Measurements from ENCODE around the gene C11orf68.
A peak's percentile ranks its signal among the peaks of the same experiment; 100 is the strongest.

The C11orf68 gene

GRCh38 chr11:65891219-65892136 is 27.4 kb downstream of the C11orf68 start:
- DNase-seq (ENCODE audit: low read depth in 2 of 2), result no peak

GRCh38 chr11:65890324-65891218 is 28.3 kb downstream of the C11orf68 start, which contains the start of gene CCDC85B:
Gene CCDC85B, plus strand, starts transcription at chr11:65890673. Its CDS starts 111 bp downstream, at chr11:65890784.
- DNase-seq (ENCODE audit: low read depth in 2 of 2), result peak; percentile 97 to 98

GRCh38 chr11:65888163-65888814 is 30.6 kb downstream of the C11orf68 start, which contains the start of gene FIBP:
Gene FIBP, minus strand, starts transcription at chr11:65888471. Its CDS starts 53 bp downstream, at chr11:65888418.
- peak; percentile 90 to 92 for DNase-seq (ENCODE audit: low read depth in 2 of 2)

- DNase-seq (ENCODE audit: low read depth in 2 of 2), result no peak
These were observed 31.1 kb downstream of the C11orf68 start for GRCh38 chr11:65887723-65888162.

GRCh38 chr11:65886826-65887722 is 31.8 kb downstream of the C11orf68 start:
- no peak for DNase-seq (ENCODE audit: low read depth in 2 of 2)

GRCh38 chr11:65885808-65886536 is 32.9 kb downstream of the C11orf68 start:
- DNase-seq (ENCODE audit: low read depth in 2 of 2), result no peak

- DNase-seq (ENCODE audit: low read depth in 2 of 2), result no peak
These were observed 33.6 kb downstream of the C11orf68 start for GRCh38 chr11:65885231-65885630.

- peak in 1 of 2 donors; percentile 58 for DNase-seq (ENCODE audit: low read depth in 2 of 2)
These were observed 34.2 kb downstream of the C11orf68 start for GRCh38 chr11:65884716-65885092.

GRCh38 chr11:65883786-65884715 is 34.8 kb downstream of the C11orf68 start:
- DNase-seq (ENCODE audit: low read depth in 2 of 2), result no peak

- no peak for DNase-seq (ENCODE audit: low read depth in 2 of 2)
These were observed 35.7 kb downstream of the C11orf68 start for GRCh38 chr11:65883058-65883761.

- no peak for DNase-seq (ENCODE audit: low read depth in 2 of 2)
These were observed 36.5 kb downstream of the C11orf68 start for GRCh38 chr11:65882120-65883057.

GRCh38 chr11:65880844-65881421 is 37.9 kb downstream of the C11orf68 start:
- no peak for DNase-seq (ENCODE audit: low read depth in 2 of 2)

GRCh38 chr11:65880027-65880426 is 38.8 kb downstream of the C11orf68 start:
- no peak for DNase-seq (ENCODE audit: low read depth in 2 of 2)

GRCh38 chr11:65879617-65880016 is 39.2 kb downstream of the C11orf68 start, which contains the start of gene CTSW:
Gene CTSW, plus strand, starts transcription at chr11:65879837. Its CDS starts 18 bp downstream, at chr11:65879855.
- DNase-seq (ENCODE audit: low read depth in 2 of 2), result no peak

GRCh38 chr11:65873318-65874156 is 45.3 kb downstream of the C11orf68 start:
- peak; percentile 87 to 93 for DNase-seq (ENCODE audit: low read depth in 2 of 2)

Measured in stimulated activated CD8-positive, alpha-beta memory T cell treated with anti-CD3 and anti-CD28 coated beads, Interleukin-15, amount 100 ng/mL, for 4 hours (primary cell).